IMR-90 (cell line): ENCODE data around the gene ADAMTSL1. TPM values are rescaled to one million over a fixed set of nuclear protein-coding genes. Genes with fewer than 3 reads are reported as not detected.

Experiments
- ATAC-seq: fragments of 200-7000 bp; cut with Tn5 transposase; 2 replicates; pipeline ENCODE4 v1.9.1; 2020; ENCODE audit warnings: low read depth, mild to moderate bottlenecking, moderate library complexity
- BruUV-seq: library from RNA; stranded (reverse); fragments of 400-500 nt; replicated peaks from 2 replicates; lab custom pipeline; 2021; lab: Mats Ljungman, UMichigan
- CTCF ChIA-PET: fragments of 300-600 bp; formaldehyde crosslinking; extraction: SDS; loops from one replicate; lab custom pipeline; 2021; ENCODE audit warnings: antibody characterized with exemption; lab: Yijun Ruan, JAX
- POLR2A ChIA-PET: fragments of 300-600 bp; sonication (Branson Sonifier 250); formaldehyde crosslinking; loops from one replicate; lab custom pipeline; 2022; ENCODE audit warnings: antibody characterized with exemption; ENCODE audit not compliant: unreplicated experiment; lab: Charles Lee
- DNase-seq: peaks from one replicate; pipeline ENCODE4 v3.0.0; 2013
- H2AFZ ChIP-seq: replicated peaks from 2 replicates; pipeline ENCODE3; 2013; ENCODE audit warnings: low read length, mild to moderate bottlenecking; ENCODE audit not compliant: poor library complexity
- H2AK5ac ChIP-seq: 2 replicates; pipeline ENCODE4 v1.6.1; 2013; ENCODE audit warnings: low read depth, low read length, inconsistent platforms
- H2AK9ac ChIP-seq: replicated peaks from 2 replicates; pipeline ENCODE3; 2013; ENCODE audit warnings: mild to moderate bottlenecking, low read depth, low read length, moderate library complexity; ENCODE audit not compliant: poor library complexity
- H2BK120ac ChIP-seq: 2 replicates; pipeline ENCODE4 v1.6.1; 2013; ENCODE audit warnings: low read depth, low read length, inconsistent platforms
- H2BK15ac ChIP-seq: 3 replicates; pipeline ENCODE4 v1.6.1; 2013; ENCODE audit warnings: low read depth, low read length, inconsistent platforms
- H2BK20ac ChIP-seq: 2 replicates; pipeline ENCODE4 v1.6.1; 2013; ENCODE audit warnings: low read depth, mild to moderate bottlenecking, inconsistent platforms, low read length, moderate library complexity
- H2BK5ac ChIP-seq: 2 replicates; pipeline ENCODE4 v1.6.1; 2013; ENCODE audit warnings: mild to moderate bottlenecking, low read depth, low read length, inconsistent platforms; ENCODE audit not compliant: poor library complexity, severe bottlenecking
- H3K14ac ChIP-seq: replicated peaks from 2 replicates; pipeline ENCODE4 v1.6.1; 2013; ENCODE audit warnings: low read depth, low read length, inconsistent platforms
- H3K18ac ChIP-seq: 2 replicates; pipeline ENCODE4 v1.6.1; 2013; ENCODE audit warnings: low read depth, low read length, control low read depth
- H3K23ac ChIP-seq: 2 replicates; pipeline ENCODE4 v1.6.1; 2013; ENCODE audit warnings: low read depth, low read length, inconsistent platforms
- H3K27ac ChIP-seq: 2 replicates; pipeline ENCODE4 v1.5.1; 2013; ENCODE audit warnings: mild to moderate bottlenecking, control low read depth, low read length; ENCODE audit not compliant: insufficient read depth
- H3K27me3 ChIP-seq: 2 replicates; pipeline ENCODE4 v1.6.1; 2013; ENCODE audit warnings: low read length; ENCODE audit not compliant: control insufficient read depth, insufficient read depth
- H3K36me3 ChIP-seq: 2 replicates; pipeline ENCODE4 v1.6.1; 2013; ENCODE audit warnings: low read length, mixed read lengths; ENCODE audit not compliant: control insufficient read depth, insufficient read depth
- H3K4ac ChIP-seq: 2 replicates; pipeline ENCODE4 v1.6.1; 2013; ENCODE audit warnings: low read depth, low read length, inconsistent platforms
- H3K4me1 ChIP-seq: 2 replicates; pipeline ENCODE4 v1.6.1; 2013; ENCODE audit warnings: low read length, mixed read lengths; ENCODE audit not compliant: control insufficient read depth, insufficient read depth
- H3K4me2 ChIP-seq: 2 replicates; pipeline ENCODE4 v1.6.1; 2013; ENCODE audit warnings: low read depth, mild to moderate bottlenecking, control low read depth, low read length, moderate library complexity
- H3K4me3 ChIP-seq: 2 replicates; pipeline ENCODE4 v1.5.1; 2013; ENCODE audit warnings: low read depth, mild to moderate bottlenecking, control low read depth, low read length, moderate library complexity; ENCODE audit not compliant: insufficient read depth
- H3K56ac ChIP-seq: 2 replicates; pipeline ENCODE4 v1.6.1; 2013; ENCODE audit warnings: low read length, inconsistent platforms; ENCODE audit not compliant: insufficient read depth; ENCODE audit errors: extremely low read depth
- H3K79me1 ChIP-seq, 2 experiments: 2 replicates each; pipeline ENCODE4 v1.6.1; 2013; ENCODE audit warnings: low read length in 2 of 2, inconsistent platforms in 1 of 2, low read depth in 1 of 2
- H3K9ac ChIP-seq: 2 replicates; pipeline ENCODE4 v1.6.1; 2013; ENCODE audit warnings: low read depth, low read length, control low read depth
- H3K9me1 ChIP-seq: 2 replicates; pipeline ENCODE4 v1.6.1; 2013; ENCODE audit warnings: low read length, inconsistent platforms; ENCODE audit not compliant: insufficient read depth
- H3K9me3 ChIP-seq: 2 replicates; pipeline ENCODE4 v1.6.1; 2013; ENCODE audit warnings: low read length; ENCODE audit not compliant: control insufficient read depth, insufficient read depth
- H4K20me1 ChIP-seq: 2 replicates; pipeline ENCODE4 v1.6.1; 2013; ENCODE audit warnings: low read length, inconsistent platforms; ENCODE audit not compliant: insufficient read depth
- H4K5ac ChIP-seq: 2 replicates; pipeline ENCODE4 v1.6.1; 2013; ENCODE audit warnings: mild to moderate bottlenecking, low read depth, low read length, control low read depth
- H4K8ac ChIP-seq, 2 experiments: 2 replicates each; pipeline ENCODE4 v1.6.1; 2013; ENCODE audit warnings: low read depth in 2 of 2, low read length in 2 of 2, control low read depth in 1 of 2, inconsistent platforms in 1 of 2
- H4K91ac ChIP-seq: 2 replicates; pipeline ENCODE4 v1.6.1; 2013; ENCODE audit warnings: low read depth, low read length, inconsistent platforms; ENCODE audit not compliant: insufficient read depth
- BHLHE40 ChIP-seq: fragments of 150-350 bp; IDR thresholded peaks from 2 replicates; pipeline ENCODE4 v1.6.1; 2016; ENCODE audit warnings: mild to moderate bottlenecking, low read depth, low read length
- CEBPB ChIP-seq: IDR thresholded peaks from 2 replicates; pipeline ENCODE4 v1.6.1; 2012; ENCODE audit warnings: low read depth, low read length, improper control_type of control experiment
- CHD1 ChIP-seq: IDR thresholded peaks from 2 replicates; pipeline ENCODE4 v1.6.1; 2012; ENCODE audit warnings: low read depth, low read length, improper control_type of control experiment
- ELK1 ChIP-seq: fragments of 150-350 bp; IDR thresholded peaks from 2 replicates; pipeline ENCODE4 v1.6.1; 2016; ENCODE audit warnings: low read depth, mild to moderate bottlenecking, low read length, moderate library complexity, borderline replicate concordance
- FOS ChIP-seq: fragments of 150-350 bp; IDR thresholded peaks from 2 replicates; pipeline ENCODE4 v1.6.1; 2016; ENCODE audit warnings: low read depth, low read length
- MAFK ChIP-seq: IDR thresholded peaks from 2 replicates; pipeline ENCODE4 v1.6.1; 2012; ENCODE audit warnings: low read depth, low read length, improper control_type of control experiment
- MAZ ChIP-seq: IDR thresholded peaks from 2 replicates; pipeline ENCODE4 v1.6.1; 2012; ENCODE audit warnings: low read depth, mild to moderate bottlenecking, low read length, improper control_type of control experiment, moderate library complexity, borderline replicate concordance
- MXI1 ChIP-seq: IDR thresholded peaks from 2 replicates; pipeline ENCODE4 v1.6.1; 2012; ENCODE audit warnings: low read depth, mild to moderate bottlenecking, low read length, moderate library complexity, borderline replicate concordance
- NFE2L2 ChIP-seq: fragments of 150-350 bp; IDR thresholded peaks from 2 replicates; pipeline ENCODE4 v1.6.1; 2016; ENCODE audit warnings: low read depth, mild to moderate bottlenecking, low read length
- POLR2A ChIP-seq: IDR thresholded peaks from 2 replicates; pipeline ENCODE4 v1.6.1; 2012; ENCODE audit warnings: mild to moderate bottlenecking, low read depth, low read length
- RAD21 ChIP-seq: IDR thresholded peaks from 2 replicates; pipeline ENCODE4 v1.6.1; 2012; ENCODE audit warnings: low read length, improper control_type of control experiment
- RCOR1 ChIP-seq: IDR thresholded peaks from 2 replicates; pipeline ENCODE4 v1.6.1; 2012; ENCODE audit warnings: mild to moderate bottlenecking, low read length, improper control_type of control experiment; ENCODE audit not compliant: insufficient replicate concordance
- RFX5 ChIP-seq: IDR thresholded peaks from 2 replicates; pipeline ENCODE4 v1.8.0; 2012; ENCODE audit warnings: low read depth, mild to moderate bottlenecking, low read length, moderate library complexity
- SMC3 ChIP-seq: fragments of 150-350 bp; IDR thresholded peaks from 2 replicates; pipeline ENCODE4 v1.6.1; 2016; ENCODE audit warnings: low read depth, mild to moderate bottlenecking, antibody characterized with exemption, low read length, moderate library complexity
- WGBS, 2 experiments: methylation state at CpG; one replicate each; pipeline versions ENCODE4 v1.1.5 to v1.1.7; 2013; ENCODE audit warnings: missing lambda C conversion rate in 2 of 2; ENCODE audit not compliant: insufficient read length in 1 of 2; ENCODE audit errors: extremely low coverage in 2 of 2; 5-methylcytosine and 5-hydroxymethylcytosine counted together
- dilution Hi-C: fragments of 300-500 bp; cut with HindIII; formaldehyde crosslinking; loops from one replicate; pipeline ENCODE4 v1.14.3; 2018; ENCODE audit warnings: low sequenced_read_pairs; ENCODE audit not compliant: unreplicated experiment
- in situ Hi-C: fragments of 300-500 bp; cut with MboI; formaldehyde crosslinking; loops from 3 replicates; pipeline ENCODE4 v1.14.3; 2019; ENCODE audit warnings: low sequenced_read_pairs, inconsistent platforms, mixed read lengths
- intact Hi-C: fragments of 100-400 bp; cut with micrococcal nuclease; formaldehyde crosslinking; loops from 2 replicates; pipeline ENCODE4 v1.10.0; 2022
- polyA plus RNA-seq, 3 experiments: library from polyadenylated mRNA; depleted of rRNA; stranded (reverse); fragments of >200 nt; gene quantifications; 2 replicates each; pipeline ENCODE4 v1.2.3, GENCODE V29; 2012; ENCODE audit warnings: low replicate concordance in 1 of 3
- total RNA-seq: library from RNA; depleted of rRNA; stranded (reverse); fragments of >200 nt; gene quantifications from 2 replicates; pipeline ENCODE4 v1.2.3, GENCODE V29; 2012
- TF ChIP-seq, protein P1 (sequence below): fragments of 150-350 bp; IDR thresholded peaks from 2 replicates; pipeline ENCODE4 v1.6.1; 2017; ENCODE audit warnings: mild to moderate bottlenecking, antibody characterized with exemption, low read length, low read depth
- TF ChIP-seq, protein P2 (sequence below): conservative IDR thresholded peaks from 2 replicates; pipeline ENCODE4 v1.5.1; 2012; ENCODE audit warnings: mild to moderate bottlenecking, low read depth, low read length, improper control_type of control experiment

ADAMTSL1 gene
- total and polyA plus RNA-seq, 2 of the 4 experiments (the other 2 are of a cell fraction): 38.2 to 62.2 TPM

DNA sequence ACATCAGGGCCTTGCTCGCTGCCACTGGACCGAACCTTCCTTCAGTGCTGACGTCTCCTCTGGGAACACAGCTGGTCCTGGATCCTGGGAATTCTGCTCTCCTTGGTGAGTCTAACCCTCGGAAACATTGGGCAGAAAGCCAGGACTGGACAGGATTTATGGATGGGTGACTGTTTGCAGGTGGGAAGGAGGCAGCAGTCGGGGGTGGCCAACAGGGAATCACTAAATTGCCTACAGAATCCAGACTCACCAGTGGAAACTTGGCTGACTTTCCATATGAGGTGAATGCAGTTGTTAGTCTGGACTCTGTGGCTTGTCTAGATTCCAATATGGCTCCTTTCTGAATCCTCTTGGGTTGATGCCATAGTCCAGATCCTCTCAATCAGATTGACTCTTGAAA lies 355.9 kb downstream of the ADAMTSL1 start:
- peak; percentile 15 for DNase-seq
- Histone ChIP-seq H3K27me3 (peaks cover 2% of the 10 kb centered on the region; the same call in 1 of the 2 replicates), H2BK15ac (no peak overlapping the region), H2AK5ac (no peak overlapping the region), H3K18ac (no peak overlapping the region), H3K4ac (no peak overlapping the region), H2BK120ac (no peak overlapping the region), H4K8ac (no peak overlapping the region), H3K23ac (no peak overlapping the region), H2AK9ac (no peak overlapping the region), H4K91ac (no peak overlapping the region), H3K36me3 (no peaks in the 10 kb centered on the region), H3K9ac (no peak overlapping the region), H4K20me1 (no peaks in the 10 kb centered on the region), H3K9me3 (no peaks in the 10 kb centered on the region), H2AFZ (no peak overlapping the region), H3K79me1 (no peaks in the 10 kb centered on the region), H2BK20ac (no peak overlapping the region), H2BK5ac (no peak overlapping the region), H3K27ac (no peak overlapping the region), H3K4me2 (no peak overlapping the region), H3K56ac (no peak overlapping the region), H3K4me1 (peaks cover 5% of the 10 kb centered on the region), H3K14ac (no peak overlapping the region), H4K5ac (no peak overlapping the region), H3K9me1 (no peaks in the 10 kb centered on the region), H3K4me3 (no peak overlapping the region)
- POLR2A ChIA-PET: no interaction called here
- CTCF ChIA-PET: no interaction called here
- dilution Hi-C loops: no loop called here
- 100% methylated on average over 1 of the region's 5 CpGs; no CpG with 5 or more reads in 1 of the 2 experiments for WGBS, 2 experiments
- no TSS peak for BruUV-seq
- intact Hi-C loops: loop anchor here (10.0 kb wide), 2 partner anchors 195 to 575 kb away; no protein-coding TSS in a partner anchor
- no peak for TF ChIP-seq ELK1
- TF ChIP-seq BHLHE40: no peak
- TF ChIP-seq CHD1: no peak
- no peak for TF ChIP-seq MXI1
- TF ChIP-seq POLR2A: no peak
- TF ChIP-seq RAD21: no peak
- TF ChIP-seq FOS: no peak
- TF ChIP-seq, protein P1, sequence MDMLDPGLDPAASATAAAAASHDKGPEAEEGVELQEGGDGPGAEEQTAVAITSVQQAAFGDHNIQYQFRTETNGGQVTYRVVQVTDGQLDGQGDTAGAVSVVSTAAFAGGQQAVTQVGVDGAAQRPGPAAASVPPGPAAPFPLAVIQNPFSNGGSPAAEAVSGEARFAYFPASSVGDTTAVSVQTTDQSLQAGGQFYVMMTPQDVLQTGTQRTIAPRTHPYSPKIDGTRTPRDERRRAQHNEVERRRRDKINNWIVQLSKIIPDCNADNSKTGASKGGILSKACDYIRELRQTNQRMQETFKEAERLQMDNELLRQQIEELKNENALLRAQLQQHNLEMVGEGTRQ: no peak
- no peak for TF ChIP-seq MAFK
- TF ChIP-seq, protein P2, sequence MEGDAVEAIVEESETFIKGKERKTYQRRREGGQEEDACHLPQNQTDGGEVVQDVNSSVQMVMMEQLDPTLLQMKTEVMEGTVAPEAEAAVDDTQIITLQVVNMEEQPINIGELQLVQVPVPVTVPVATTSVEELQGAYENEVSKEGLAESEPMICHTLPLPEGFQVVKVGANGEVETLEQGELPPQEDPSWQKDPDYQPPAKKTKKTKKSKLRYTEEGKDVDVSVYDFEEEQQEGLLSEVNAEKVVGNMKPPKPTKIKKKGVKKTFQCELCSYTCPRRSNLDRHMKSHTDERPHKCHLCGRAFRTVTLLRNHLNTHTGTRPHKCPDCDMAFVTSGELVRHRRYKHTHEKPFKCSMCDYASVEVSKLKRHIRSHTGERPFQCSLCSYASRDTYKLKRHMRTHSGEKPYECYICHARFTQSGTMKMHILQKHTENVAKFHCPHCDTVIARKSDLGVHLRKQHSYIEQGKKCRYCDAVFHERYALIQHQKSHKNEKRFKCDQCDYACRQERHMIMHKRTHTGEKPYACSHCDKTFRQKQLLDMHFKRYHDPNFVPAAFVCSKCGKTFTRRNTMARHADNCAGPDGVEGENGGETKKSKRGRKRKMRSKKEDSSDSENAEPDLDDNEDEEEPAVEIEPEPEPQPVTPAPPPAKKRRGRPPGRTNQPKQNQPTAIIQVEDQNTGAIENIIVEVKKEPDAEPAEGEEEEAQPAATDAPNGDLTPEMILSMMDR: no peak
- no peak for TF ChIP-seq RFX5
- no peak for TF ChIP-seq CEBPB
- TF ChIP-seq MAZ: no peak
- TF ChIP-seq NFE2L2: no peak
- no peak for TF ChIP-seq SMC3
- no peak for TF ChIP-seq RCOR1
- ATAC-seq: no peak
- in situ Hi-C loops: no loop called here
